ENCODE measurements around the gene CNGB1. TPM values are rescaled to one million over a fixed set of nuclear protein-coding genes. Genes with fewer than 3 reads are reported as not detected.

Gene CNGB1
- total and polyA plus RNA-seq, 2 of the 13 experiments (the other 11 are each of a cell fraction or from before 2014, with no cell fraction given): 0.02 to 0.15 TPM

DNA sequence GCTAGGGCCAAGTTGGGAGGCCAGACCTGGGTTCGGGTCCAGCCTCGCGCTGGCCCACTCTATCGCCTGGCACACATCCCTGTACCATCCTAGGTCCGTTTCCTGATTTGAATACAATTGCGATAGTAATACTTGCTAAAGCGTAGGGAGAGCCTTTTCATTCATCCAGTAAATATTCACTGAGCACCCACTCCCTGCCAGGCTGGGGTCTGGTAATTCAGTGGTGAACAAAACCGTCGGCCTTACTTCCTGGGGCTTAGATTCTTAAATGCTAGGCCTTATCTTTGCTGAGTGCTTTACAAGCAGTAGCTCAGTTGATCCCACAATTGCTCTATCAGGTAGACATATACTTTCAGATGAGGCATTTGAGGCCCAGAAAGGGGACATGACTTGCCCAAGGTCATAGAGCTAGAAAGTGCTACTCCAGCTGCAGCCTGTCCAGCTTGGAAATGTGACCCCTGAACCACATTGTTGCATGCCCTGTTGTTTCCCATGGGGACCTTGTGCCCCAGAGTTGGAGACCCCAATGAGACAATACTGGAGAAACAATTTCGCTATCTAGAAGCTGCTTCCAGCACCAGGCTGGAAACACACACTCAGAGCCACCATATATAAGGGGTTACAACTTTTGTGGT is 31.0 kb upstream of the CNGB1 start (continued):
- TF ChIP-seq TIGD3 (CRISPR knock-in tag; IDR thresholded peaks at IDR 0.05; ENCODE audit: borderline replicate concordance) (peak; percentile 44; the same call in 1 of the 2 replicates), ZNF292 (CRISPR knock-in tag; IDR thresholded peaks at IDR 0.05; ENCODE audit: borderline replicate concordance, low read depth) (no peak), HMG20B (CRISPR knock-in tag; conservative IDR thresholded peaks at IDR 0.05) (no peak), ZNF382 (CRISPR knock-in tag; IDR thresholded peaks at IDR 0.05; ENCODE audit: borderline replicate concordance) (no peak), SOX5 (CRISPR knock-in tag; IDR thresholded peaks at IDR 0.05; ENCODE audit: borderline replicate concordance) (peak; percentile 44; the same call in 1 of the 2 replicates), ZNF512 (CRISPR knock-in tag; IDR thresholded peaks at IDR 0.05) (no peak), HOXA5 (CRISPR knock-in tag; IDR thresholded peaks at IDR 0.05) (no peak), ZNF512B (CRISPR knock-in tag; IDR thresholded peaks at IDR 0.05; ENCODE audit: borderline replicate concordance) (no peak), RBM22 (optimal IDR thresholded peaks at IDR 0.05; ENCODE audit: low read length) (no peak), HNF4A (CRISPR knock-in tag; IDR thresholded peaks at IDR 0.05) (peak; percentile 31; the same call in 1 of the 2 replicates), ZNF672 (CRISPR knock-in tag; IDR thresholded peaks at IDR 0.05) (no peak), MAZ (IDR thresholded peaks at IDR 0.05; ENCODE audit: borderline replicate concordance, low read depth, low read length) (no peak), MAZ (CRISPR knock-in tag; IDR thresholded peaks at IDR 0.05; ENCODE audit: low read depth) (no peak), ZNF761 (CRISPR knock-in tag; conservative IDR thresholded peaks at IDR 0.05) (no peak)

Measured in HepG2 (cell line).